ENCODE results near the gene TNFRSF4. TPM values are rescaled to one million over a fixed set of nuclear protein-coding genes. Genes with fewer than 3 reads are reported as not detected.
"Not testable (repeated sequence)": the region's sequence is repeated elsewhere in the genome, so short reads cannot be mapped to it uniquely, and the experiment has no call there.

The TNFRSF4 gene
- total RNA-seq, 2 experiments from 2014 or later: 110 to 111 TPM

- no peaks in the 10 kb centered on the region for H3K9me3 Mint-ChIP-seq
- H3K27me3 Mint-ChIP-seq: peaks cover 15% of the 10 kb centered on the region
- H3K27ac Mint-ChIP-seq: no peak overlapping the region
- no peak for DNase-seq
- peaks cover 4% of the 10 kb centered on the region for H3K4me1 Mint-ChIP-seq
- H3K36me3 Mint-ChIP-seq: no peaks in the 10 kb centered on the region
- no peak overlapping the region for H3K4me3 Mint-ChIP-seq
Observed at GRCh38 chr1:1179983-1180861, 33.7 kb downstream of the TNFRSF4 start.

- no peak for DNase-seq
- Mint-ChIP-seq H3K9me3 (no peaks in the 10 kb centered on the region), H3K4me3 (no peak overlapping the region), H3K4me1 (peaks cover 4% of the 10 kb centered on the region), H3K27me3 (peaks cover 19% of the 10 kb centered on the region), H3K27ac (no peak overlapping the region), H3K36me3 (no peaks in the 10 kb centered on the region)
Observed at GRCh38 chr1:1179346-1179982, 34.5 kb downstream of the TNFRSF4 start.

GRCh38 chr1:1178794-1179331, 35.1 kb downstream of the TNFRSF4 start:
- no peaks in the 10 kb centered on the region for H3K36me3 Mint-ChIP-seq
- no peak for DNase-seq
- no peaks in the 10 kb centered on the region for H3K9me3 Mint-ChIP-seq
- H3K27me3 Mint-ChIP-seq: peaks cover 19% of the 10 kb centered on the region
- H3K4me3 Mint-ChIP-seq: no peak overlapping the region
- peaks cover 4% of the 10 kb centered on the region for H3K4me1 Mint-ChIP-seq
- no peak overlapping the region for H3K27ac Mint-ChIP-seq

- Mint-ChIP-seq H3K4me3 (no peak overlapping the region), H3K36me3 (no peaks in the 10 kb centered on the region), H3K27me3 (peaks cover 13% of the 10 kb centered on the region), H3K4me1 (peaks cover 6% of the 10 kb centered on the region), H3K27ac (no peak overlapping the region), H3K9me3 (no peaks in the 10 kb centered on the region)
- DNase-seq: no peak
Observed at GRCh38 chr1:1177452-1178206, 36.3 kb downstream of the TNFRSF4 start.

- Mint-ChIP-seq H3K9me3 (no peaks in the 10 kb centered on the region), H3K27me3 (peaks cover 13% of the 10 kb centered on the region), H3K27ac (no peak overlapping the region), H3K4me3 (no peak overlapping the region), H3K36me3 (no peaks in the 10 kb centered on the region), H3K4me1 (peaks cover 11% of the 10 kb centered on the region)
- DNase-seq: no peak
Observed at GRCh38 chr1:1176931-1177330, 37.0 kb downstream of the TNFRSF4 start.

- not testable (repeated sequence) for H3K4me3 Mint-ChIP-seq, H3K27ac Mint-ChIP-seq, DNase-seq, H3K36me3 Mint-ChIP-seq, H3K9me3 Mint-ChIP-seq
- H3K27me3 Mint-ChIP-seq: peaks cover 11% of the 10 kb centered on the region
- peaks cover 10% of the 10 kb centered on the region for H3K4me1 Mint-ChIP-seq
Observed at GRCh38 chr1:1176063-1176761, 37.7 kb downstream of the TNFRSF4 start.

GRCh38 chr1:1175221-1176062, 38.5 kb downstream of the TNFRSF4 start:
- H3K27me3 Mint-ChIP-seq: peaks cover 8% of the 10 kb centered on the region
- H3K36me3 Mint-ChIP-seq: no peaks in the 10 kb centered on the region
- H3K27ac Mint-ChIP-seq: no peak overlapping the region
- H3K4me3 Mint-ChIP-seq: no peak overlapping the region
- H3K4me1 Mint-ChIP-seq: peaks cover 9% of the 10 kb centered on the region
- no peaks in the 10 kb centered on the region for H3K9me3 Mint-ChIP-seq
- no peak for DNase-seq

GRCh38 chr1:1173793-1174415, 40.0 kb downstream of the TNFRSF4 start, which contains the start of gene TTLL10:
Gene TTLL10, plus strand, starts transcription at chr1:1173880. Its CDS starts 5,336 bp downstream, at chr1:1179216.
- no peaks in the 10 kb centered on the region for H3K36me3 Mint-ChIP-seq
- H3K27me3 Mint-ChIP-seq: peaks cover 12% of the 10 kb centered on the region
- peaks cover 13% of the 10 kb centered on the region for H3K4me1 Mint-ChIP-seq
- no peak within 1 kb of the TSS for H3K27ac Mint-ChIP-seq
- DNase-seq: peak; percentile 57
- no peaks in the 10 kb centered on the region for H3K9me3 Mint-ChIP-seq
- no peak within 1 kb of the TSS for H3K4me3 Mint-ChIP-seq

GRCh38 chr1:1173061-1173792, 40.7 kb downstream of the TNFRSF4 start:
- peaks cover 12% of the 10 kb centered on the region for H3K27me3 Mint-ChIP-seq
- DNase-seq: no peak
- no peak overlapping the region for H3K4me3 Mint-ChIP-seq
- peaks cover 13% of the 10 kb centered on the region for H3K4me1 Mint-ChIP-seq
- H3K27ac Mint-ChIP-seq: no peak overlapping the region
- H3K9me3 Mint-ChIP-seq: no peaks in the 10 kb centered on the region
- no peaks in the 10 kb centered on the region for H3K36me3 Mint-ChIP-seq

GRCh38 chr1:1171546-1172340, 42.2 kb downstream of the TNFRSF4 start:
- Mint-ChIP-seq H3K4me3 (peak overlapping the region; percentile 67), H3K36me3 (no peaks in the 10 kb centered on the region), H3K27ac (no peak overlapping the region), H3K27me3 (peaks cover 12% of the 10 kb centered on the region), H3K4me1 (peaks cover 13% of the 10 kb centered on the region), H3K9me3 (no peaks in the 10 kb centered on the region)
- peak; percentile 58 for DNase-seq

- peaks cover 12% of the 10 kb centered on the region for H3K27me3 Mint-ChIP-seq
- no peak overlapping the region for H3K27ac Mint-ChIP-seq
- no peak overlapping the region for H3K4me3 Mint-ChIP-seq
- peaks cover 13% of the 10 kb centered on the region for H3K4me1 Mint-ChIP-seq
- no peaks in the 10 kb centered on the region for H3K9me3 Mint-ChIP-seq
- DNase-seq: no peak
- H3K36me3 Mint-ChIP-seq: no peaks in the 10 kb centered on the region
Observed at GRCh38 chr1:1171161-1171545, 42.8 kb downstream of the TNFRSF4 start.
